HEK293 (cell line): Measurements from ENCODE around the gene PCBP3.

Experiments
- CTCF ChIA-PET: fragments of 350-600 bp; formaldehyde crosslinking; extraction: SDS; loops from one replicate; lab custom pipeline; 2021; ENCODE audit warnings: antibody characterized with exemption; lab: Yijun Ruan, JAX
- POLR2A ChIA-PET: fragments of 300-600 bp; formaldehyde crosslinking; extraction: SDS; loops from one replicate; lab custom pipeline; 2020; ENCODE audit warnings: antibody characterized with exemption, inconsistent platforms; lab: Yijun Ruan, JAX
- H3K27ac ChIP-seq: fragments of 200-500 bp; sonication (Bioruptor generic); 2 replicates; pipeline ENCODE4 v1.5.1; 2014; ENCODE audit warnings: low read depth, low read length, control low read depth, inconsistent platforms; ENCODE audit errors: extremely low read depth
- H3K36me3 ChIP-seq, 2 experiments: fragments of 200-500 bp in 1 of 2; sonication (Bioruptor generic) in 1 of 2; 1 replicate in 1 of 2; 2 replicates in 1 of 2; pipeline ENCODE4 v1.5.1; 2014 to 2017; ENCODE audit warnings: inconsistent platforms in 2 of 2, low read length in 2 of 2; ENCODE audit not compliant: control insufficient read depth in 2 of 2, insufficient read depth in 1 of 2
- H3K4me1 ChIP-seq: fragments of 200-500 bp; sonication (Bioruptor generic); 2 replicates; pipeline ENCODE4 v1.5.1; 2014; ENCODE audit warnings: mild to moderate bottlenecking, low read length, inconsistent platforms; ENCODE audit not compliant: control insufficient read depth, insufficient read depth
- H3K4me3 ChIP-seq: 2 replicates; pipeline ENCODE4 v1.5.1; 2011; ENCODE audit warnings: low read depth, mild to moderate bottlenecking, control low read depth, low read length, moderate library complexity
- H3K9me3 ChIP-seq: fragments of 200-500 bp; sonication (Bioruptor generic); 2 replicates; pipeline ENCODE4 v1.5.1; 2014; ENCODE audit warnings: low read depth, low read length, inconsistent platforms; ENCODE audit not compliant: control insufficient read depth, insufficient read depth
- FEZF1 ChIP-seq: fragments of 450-650 bp; formaldehyde crosslinking; IDR thresholded peaks from 2 replicates; pipeline ENCODE4 v1.5.1; 2016; ENCODE audit warnings: missing biosample characterization, missing genetic modification characterization
- KLF1 ChIP-seq: fragments of 450-650 bp; formaldehyde crosslinking; IDR thresholded peaks from 2 replicates; pipeline ENCODE4 v1.5.1; 2016; ENCODE audit warnings: missing biosample characterization, missing genetic modification characterization
- ZBTB20 ChIP-seq: fragments of 450-650 bp; formaldehyde crosslinking; IDR thresholded peaks from 2 replicates; pipeline ENCODE4 v1.5.1; 2016; ENCODE audit warnings: missing biosample characterization, missing genetic modification characterization
- ZBTB49 ChIP-seq: fragments of 450-650 bp; formaldehyde crosslinking; IDR thresholded peaks from 2 replicates; pipeline ENCODE4 v1.5.1; 2016; ENCODE audit warnings: missing biosample characterization, missing genetic modification characterization, low read depth
- ZBTB7A ChIP-seq: fragments of 450-650 bp; formaldehyde crosslinking; IDR thresholded peaks from 2 replicates; pipeline ENCODE4 v1.5.1; 2016; ENCODE audit warnings: low read depth, missing biosample characterization, missing genetic modification characterization
- ZBTB8A ChIP-seq: fragments of 450-650 bp; formaldehyde crosslinking; IDR thresholded peaks from 2 replicates; pipeline ENCODE4 v1.5.1; 2016; ENCODE audit warnings: missing biosample characterization, missing genetic modification characterization
- ZNF148 ChIP-seq: fragments of 450-650 bp; formaldehyde crosslinking; IDR thresholded peaks from 2 replicates; pipeline ENCODE4 v1.5.0; 2017; ENCODE audit warnings: missing biosample characterization, missing genetic modification characterization, borderline replicate concordance
- ZNF155 ChIP-seq: fragments of 450-650 bp; formaldehyde crosslinking; IDR thresholded peaks from 2 replicates; pipeline ENCODE4 v1.5.1; 2016; ENCODE audit warnings: missing biosample characterization, missing genetic modification characterization
- ZNF214 ChIP-seq: fragments of 450-650 bp; formaldehyde crosslinking; IDR thresholded peaks from 2 replicates; pipeline ENCODE4 v1.5.1; 2017; ENCODE audit warnings: missing biosample characterization, mild to moderate bottlenecking, missing genetic modification characterization, borderline replicate concordance
- ZNF335 ChIP-seq: fragments of 450-650 bp; formaldehyde crosslinking; conservative IDR thresholded peaks from 2 replicates; pipeline ENCODE4 v1.5.1; 2016; ENCODE audit warnings: missing biosample characterization, missing genetic modification characterization
- ZNF423 ChIP-seq: fragments of 450-650 bp; formaldehyde crosslinking; IDR thresholded peaks from 2 replicates; pipeline ENCODE4 v1.5.1; 2016; ENCODE audit warnings: missing biosample characterization, missing genetic modification characterization
- ZNF433 ChIP-seq: fragments of 450-650 bp; formaldehyde crosslinking; IDR thresholded peaks from 2 replicates; pipeline ENCODE4 v1.5.1; 2016; ENCODE audit warnings: missing biosample characterization, missing genetic modification characterization, low read depth
- ZNF510 ChIP-seq: fragments of 450-650 bp; formaldehyde crosslinking; IDR thresholded peaks from 2 replicates; pipeline ENCODE4 v1.5.1; 2018; ENCODE audit warnings: mild to moderate bottlenecking, missing genetic modification characterization, missing biosample characterization; ENCODE audit not compliant: insufficient replicate concordance
- ZNF514 ChIP-seq: fragments of 450-650 bp; formaldehyde crosslinking; IDR thresholded peaks from 2 replicates; pipeline ENCODE4 v1.5.1; 2016; ENCODE audit warnings: missing biosample characterization, missing genetic modification characterization
- ZNF561 ChIP-seq: fragments of 450-650 bp; IDR thresholded peaks from 2 replicates; pipeline ENCODE4 v1.5.1; 2018; ENCODE audit warnings: missing biosample characterization, missing genetic modification characterization, borderline replicate concordance
- ZNF624 ChIP-seq: fragments of 450-650 bp; formaldehyde crosslinking; IDR thresholded peaks from 2 replicates; pipeline ENCODE4 v1.5.1; 2017; ENCODE audit warnings: missing biosample characterization, missing genetic modification characterization
- ZNF670 ChIP-seq: fragments of 450-650 bp; formaldehyde crosslinking; IDR thresholded peaks from 2 replicates; pipeline ENCODE4 v1.5.1; 2016; ENCODE audit warnings: missing biosample characterization, missing genetic modification characterization, low read depth
- ZNF791 ChIP-seq: fragments of 450-650 bp; formaldehyde crosslinking; IDR thresholded peaks from 2 replicates; pipeline ENCODE4 v1.5.1; 2016; ENCODE audit warnings: missing biosample characterization, missing genetic modification characterization
- TF ChIP-seq, protein P1 (sequence below): fragments of 450-650 bp; formaldehyde crosslinking; IDR thresholded peaks from 2 replicates; pipeline ENCODE4 v1.5.1; 2017; ENCODE audit warnings: missing biosample characterization, missing genetic modification characterization

The PCBP3 gene

GRCh38 chr21:45937721-45938452, 294.4 kb downstream of the PCBP3 start (continued):
- TF ChIP-seq, protein P1, sequence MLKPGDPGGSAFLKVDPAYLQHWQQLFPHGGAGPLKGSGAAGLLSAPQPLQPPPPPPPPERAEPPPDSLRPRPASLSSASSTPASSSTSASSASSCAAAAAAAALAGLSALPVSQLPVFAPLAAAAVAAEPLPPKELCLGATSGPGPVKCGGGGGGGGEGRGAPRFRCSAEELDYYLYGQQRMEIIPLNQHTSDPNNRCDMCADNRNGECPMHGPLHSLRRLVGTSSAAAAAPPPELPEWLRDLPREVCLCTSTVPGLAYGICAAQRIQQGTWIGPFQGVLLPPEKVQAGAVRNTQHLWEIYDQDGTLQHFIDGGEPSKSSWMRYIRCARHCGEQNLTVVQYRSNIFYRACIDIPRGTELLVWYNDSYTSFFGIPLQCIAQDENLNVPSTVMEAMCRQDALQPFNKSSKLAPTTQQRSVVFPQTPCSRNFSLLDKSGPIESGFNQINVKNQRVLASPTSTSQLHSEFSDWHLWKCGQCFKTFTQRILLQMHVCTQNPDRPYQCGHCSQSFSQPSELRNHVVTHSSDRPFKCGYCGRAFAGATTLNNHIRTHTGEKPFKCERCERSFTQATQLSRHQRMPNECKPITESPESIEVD (tag by site-specific recombination), result no peak
- TF ChIP-seq ZNF624 (tag by site-specific recombination) (no peak), ZNF433 (tag by site-specific recombination) (no peak), ZNF148 (tag by site-specific recombination) (no peak), ZNF155 (tag by site-specific recombination) (no peak), ZNF561 (tag by site-specific recombination) (no peak), ZNF791 (tag by site-specific recombination) (no peak), ZBTB7A (tag by site-specific recombination) (no peak), ZNF335 (tag by site-specific recombination) (no peak)

- TF ChIP-seq ZBTB20 (tag by site-specific recombination), result no peak
- peak; percentile 46 for TF ChIP-seq KLF1
- H3K4me1 ChIP-seq, result no peaks in the 10 kb centered on the region
- no peak overlapping the region for H3K4me3 ChIP-seq
- CTCF ChIA-PET, result no interaction called here
- no peaks in the 10 kb centered on the region for H3K36me3 ChIP-seq
- no peaks in the 10 kb centered on the region for H3K9me3 ChIP-seq
- POLR2A ChIA-PET, result no interaction called here
- no peak overlapping the region for H3K27ac ChIP-seq
Measured at GRCh38 chr21:45938453-45938755, 294.9 kb downstream of the PCBP3 start.

GRCh38 chr21:45938811-45939520, 295.4 kb downstream of the PCBP3 start:
- H3K27ac ChIP-seq, result no peak overlapping the region

More at GRCh38 chr21:45938811-45939520, 295.4 kb downstream of the PCBP3 start:
- Histone ChIP-seq H3K36me3 (no peaks in the 10 kb centered on the region), H3K9me3 (no peaks in the 10 kb centered on the region), H3K4me3 (no peak overlapping the region), H3K4me1 (no peaks in the 10 kb centered on the region)
- CTCF ChIA-PET, result no interaction called here
- POLR2A ChIA-PET, result no interaction called here
- TF ChIP-seq ZNF561 (tag by site-specific recombination) (no peak), ZBTB49 (no peak), ZNF514 (tag by site-specific recombination) (no peak), ZBTB8A (no peak), FEZF1 (tag by site-specific recombination) (no peak), ZNF423 (tag by site-specific recombination) (no peak), ZNF670 (no peak), ZNF510 (tag by site-specific recombination) (no peak), ZNF214 (tag by site-specific recombination) (no peak)
